ENCODE measurements around the gene SMARCA4.
"Not testable (repeated sequence)": the region's sequence is repeated elsewhere in the genome, so short reads cannot be mapped to it uniquely, and the experiment has no call there.

The SMARCA4 gene

GRCh38 chr19:11041194-11041593 lies 80.4 kb downstream of the SMARCA4 start:
- no peak for DNase-seq

- no peak for DNase-seq
Observed at GRCh38 chr19:11041966-11042627, 81.3 kb downstream of the SMARCA4 start.

GRCh38 chr19:11044431-11044830 lies 83.6 kb downstream of the SMARCA4 start:
- DNase-seq = no peak

GRCh38 chr19:11045536-11045935 lies 84.7 kb downstream of the SMARCA4 start:
- DNase-seq = no peak

- DNase-seq = no peak
Observed at GRCh38 chr19:11046605-11047354, 86.0 kb downstream of the SMARCA4 start.

- no peak for DNase-seq
Observed at GRCh38 chr19:11047866-11048265, 87.0 kb downstream of the SMARCA4 start.

GRCh38 chr19:11050323-11051114 lies 89.7 kb downstream of the SMARCA4 start:
- DNase-seq = no peak

- DNase-seq = no peak
Observed at GRCh38 chr19:11053817-11054195, 93.0 kb downstream of the SMARCA4 start.

GRCh38 chr19:11054200-11054599 lies 93.4 kb downstream of the SMARCA4 start:
- DNase-seq = no peak

GRCh38 chr19:11054628-11055027 lies 93.8 kb downstream of the SMARCA4 start:
- no peak for DNase-seq

GRCh38 chr19:11058246-11059030 lies 97.6 kb downstream of the SMARCA4 start:
- no peak for DNase-seq

GRCh38 chr19:11059511-11060358 lies 98.9 kb downstream of the SMARCA4 start:
- DNase-seq = no peak

GRCh38 chr19:11061952-11062351 lies 101.1 kb downstream of the SMARCA4 start:
- no peak for DNase-seq

GRCh38 chr19:11063434-11063833 lies 102.6 kb downstream of the SMARCA4 start:
- DNase-seq = no peak

GRCh38 chr19:11064831-11065303 lies 104.0 kb downstream of the SMARCA4 start:
- no peak for DNase-seq

GRCh38 chr19:11066326-11066725 lies 105.5 kb downstream of the SMARCA4 start:
- DNase-seq = no peak

- DNase-seq = no peak
Observed at GRCh38 chr19:11067356-11068113, 106.7 kb downstream of the SMARCA4 start.

- DNase-seq = no peak
Observed at GRCh38 chr19:11069561-11069960, 108.7 kb downstream of the SMARCA4 start.

GRCh38 chr19:11070123-11070522 lies 109.3 kb downstream of the SMARCA4 start:
- no peak for DNase-seq

- DNase-seq = no peak
Observed at GRCh38 chr19:11073568-11073967, 112.7 kb downstream of the SMARCA4 start.

GRCh38 chr19:11076792-11077191 lies 116.0 kb downstream of the SMARCA4 start:
- not testable (repeated sequence) for DNase-seq
